GM21367 (cell line): ENCODE data around the gene AXIN1.
"Not testable (repeated sequence)": the region's sequence is repeated elsewhere in the genome, so short reads cannot be mapped to it uniquely, and the experiment has no call there.

ENCODE experiments used
- ATAC-seq: cut with Tn5 transposase; IDR thresholded peaks from one replicate; pipeline ENCODE4 v1.9.1; 2021; ENCODE audit not compliant: unreplicated experiment

The AXIN1 gene

DNA sequence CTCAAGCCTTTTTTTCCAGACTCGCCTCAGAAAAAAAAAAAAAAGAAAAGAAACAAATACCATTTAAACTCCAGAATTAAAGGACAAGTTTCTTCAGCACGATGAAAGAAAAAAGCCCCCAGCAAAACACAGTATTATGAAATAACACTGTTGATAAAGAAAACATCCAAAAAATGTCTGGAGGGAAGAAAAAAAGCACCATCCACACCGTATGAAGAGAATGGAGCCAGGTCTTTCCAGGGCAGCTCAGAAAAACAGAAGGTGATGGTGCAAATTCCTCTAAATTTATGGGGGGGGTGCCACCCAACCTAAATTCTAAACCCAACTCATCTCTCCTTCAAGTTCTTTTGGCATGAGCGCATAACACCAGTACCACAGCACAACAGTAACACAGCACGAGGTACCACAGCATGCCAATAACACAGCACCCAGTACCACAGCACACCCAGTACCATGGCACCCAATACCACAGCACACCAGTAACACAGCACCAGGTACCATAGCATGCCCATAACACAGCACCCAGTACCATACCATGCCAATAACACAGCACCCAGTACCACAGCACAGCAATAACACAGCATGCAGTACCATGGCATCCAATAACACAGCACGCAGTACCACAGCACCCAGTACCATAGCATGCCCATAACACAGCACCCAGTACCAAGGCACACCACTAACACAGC is 19.0 kb downstream of the AXIN1 start:
- ATAC-seq: no peak

DNA sequence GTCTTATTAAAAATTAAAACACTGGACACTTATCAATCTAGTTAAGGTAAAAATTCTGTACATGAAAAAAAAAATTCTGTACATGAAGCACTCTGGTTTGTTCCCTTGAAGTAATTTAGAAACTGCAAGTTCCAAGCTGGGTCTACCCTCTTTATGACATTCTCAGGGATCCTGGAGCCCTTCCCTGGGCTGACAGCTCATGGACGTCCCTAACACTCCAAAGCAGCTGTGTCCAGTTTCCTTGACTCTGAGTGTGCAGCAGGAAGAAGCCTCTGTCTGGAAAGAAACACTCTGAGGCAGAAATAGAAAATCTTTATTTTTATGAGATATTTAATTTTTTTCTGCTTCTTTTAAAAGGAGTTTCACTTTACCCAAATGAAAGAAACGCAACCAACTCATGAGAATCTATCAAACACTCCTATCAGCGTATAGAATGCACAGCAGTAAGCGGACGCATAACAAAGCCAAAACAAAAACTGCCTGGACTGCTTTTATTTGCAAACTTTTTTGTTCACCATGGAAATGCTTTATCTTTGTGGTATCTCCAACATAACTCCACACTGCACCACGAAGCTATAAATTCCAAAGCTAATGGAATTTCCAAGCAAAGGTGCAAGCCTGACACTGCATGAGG is 21.2 kb downstream of the AXIN1 start:
- not testable (repeated sequence) for ATAC-seq

DNA sequence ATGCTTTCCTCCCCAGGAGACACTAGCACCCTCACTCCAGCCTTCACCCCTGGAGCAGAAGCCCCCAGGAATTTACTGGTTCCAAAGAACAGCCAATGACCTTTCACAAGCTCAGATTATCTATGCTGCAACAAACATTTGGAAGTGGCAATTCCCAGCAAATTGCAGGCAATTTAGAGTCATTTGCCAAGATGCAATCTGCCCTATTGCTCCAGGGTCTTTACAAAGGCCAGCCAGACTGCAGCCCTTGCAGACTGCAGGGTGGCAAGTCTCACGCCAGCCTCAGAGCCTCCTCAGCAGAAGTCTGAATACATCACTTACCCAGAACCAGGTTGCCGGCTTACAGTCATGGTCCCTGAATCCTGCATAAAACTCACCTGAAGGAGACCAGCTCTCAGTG is 21.8 kb downstream of the AXIN1 start:
- no peak for ATAC-seq

DNA sequence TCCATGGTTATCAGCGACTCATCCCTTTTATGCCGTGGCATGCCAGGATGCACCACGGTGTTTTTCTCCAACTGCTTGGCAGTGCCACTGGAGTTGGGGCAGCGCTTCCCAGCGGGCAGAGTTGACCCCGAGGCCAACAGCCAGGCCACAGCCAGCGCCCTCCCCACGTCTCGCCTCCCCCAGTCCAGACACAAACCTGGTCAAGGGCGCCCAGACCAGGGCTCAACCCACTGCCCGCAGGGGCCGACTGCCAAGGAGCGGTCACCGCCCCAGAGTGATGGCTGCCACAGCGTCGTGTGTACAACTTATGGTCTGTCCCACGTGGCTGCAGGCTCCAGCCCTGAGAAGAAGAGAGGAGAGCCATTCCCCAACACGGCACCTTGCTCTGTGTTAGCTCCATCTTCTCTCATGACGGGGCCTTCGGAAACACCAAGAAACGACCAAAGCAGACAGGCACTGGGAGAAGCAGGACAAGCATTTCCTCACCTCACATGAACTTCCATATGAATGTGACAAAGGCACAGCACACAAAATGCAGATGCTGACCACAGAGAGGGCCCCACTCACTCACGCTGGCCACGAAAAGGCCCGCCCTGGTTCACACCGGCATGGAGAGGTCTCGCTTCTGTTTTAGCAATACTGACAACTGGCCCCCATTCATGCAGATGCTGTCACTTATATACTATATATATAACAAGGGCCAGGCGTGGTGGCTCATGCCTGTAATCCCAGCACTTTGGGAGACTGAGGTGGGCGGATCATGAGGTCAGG is 27.0 kb downstream of the AXIN1 start:
- no peak for ATAC-seq

DNA sequence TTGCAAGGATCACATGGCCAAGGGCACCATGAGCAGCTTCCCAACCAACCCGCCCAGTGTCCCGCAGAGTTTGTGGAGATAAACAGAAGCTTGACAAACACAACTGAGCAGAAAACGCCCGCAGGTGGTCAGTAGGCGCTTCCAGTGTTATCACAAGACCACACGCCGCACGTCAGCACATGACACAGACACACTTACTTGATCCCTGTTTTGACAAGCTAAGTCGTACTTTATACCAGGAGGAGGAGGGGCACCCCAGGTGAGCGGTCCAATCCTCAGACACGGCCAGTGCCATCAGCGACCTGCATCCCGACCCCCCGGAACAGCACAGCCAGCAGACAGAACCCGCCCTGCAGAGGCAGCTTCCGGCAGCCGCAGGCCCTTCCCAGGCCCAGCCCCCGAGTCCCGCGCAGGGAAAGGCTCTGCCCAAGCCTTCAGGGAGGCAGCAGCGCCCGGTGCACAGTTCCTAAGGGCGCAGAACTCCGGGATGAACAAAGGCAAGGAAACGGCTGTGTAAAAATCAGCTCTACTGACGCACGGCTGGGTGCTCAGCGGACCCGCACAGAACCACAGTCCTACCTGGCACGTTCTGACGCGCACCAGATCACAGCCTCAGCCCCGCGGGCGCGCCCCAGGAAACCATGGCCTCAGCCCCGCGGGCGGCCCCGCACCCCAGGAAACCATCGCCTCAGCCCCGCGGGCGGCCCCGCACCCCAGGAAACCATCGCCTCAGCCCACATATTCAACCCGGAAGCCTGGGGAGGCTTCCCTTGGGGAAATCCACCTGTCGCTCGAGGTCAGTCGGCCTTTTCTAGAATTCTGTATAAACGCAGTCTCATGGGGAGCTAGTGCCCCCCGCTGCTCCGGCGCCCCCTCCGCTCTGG is 27.8 kb downstream of the AXIN1 start:
- ATAC-seq: no peak

DNA sequence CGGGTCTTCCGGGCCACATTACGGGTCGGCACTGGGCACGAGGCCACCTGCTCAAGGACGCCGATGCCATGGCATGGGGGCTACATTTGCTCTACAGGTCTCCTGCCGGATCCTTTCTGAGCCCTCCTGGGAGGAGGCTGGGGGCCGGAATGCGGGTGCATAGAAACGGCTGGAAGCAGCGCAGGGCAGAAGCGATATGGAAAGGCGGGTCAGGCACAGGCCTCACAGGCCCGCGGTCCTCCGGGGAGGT is 28.4 kb downstream of the AXIN1 start:
- ATAC-seq: no peak

DNA sequence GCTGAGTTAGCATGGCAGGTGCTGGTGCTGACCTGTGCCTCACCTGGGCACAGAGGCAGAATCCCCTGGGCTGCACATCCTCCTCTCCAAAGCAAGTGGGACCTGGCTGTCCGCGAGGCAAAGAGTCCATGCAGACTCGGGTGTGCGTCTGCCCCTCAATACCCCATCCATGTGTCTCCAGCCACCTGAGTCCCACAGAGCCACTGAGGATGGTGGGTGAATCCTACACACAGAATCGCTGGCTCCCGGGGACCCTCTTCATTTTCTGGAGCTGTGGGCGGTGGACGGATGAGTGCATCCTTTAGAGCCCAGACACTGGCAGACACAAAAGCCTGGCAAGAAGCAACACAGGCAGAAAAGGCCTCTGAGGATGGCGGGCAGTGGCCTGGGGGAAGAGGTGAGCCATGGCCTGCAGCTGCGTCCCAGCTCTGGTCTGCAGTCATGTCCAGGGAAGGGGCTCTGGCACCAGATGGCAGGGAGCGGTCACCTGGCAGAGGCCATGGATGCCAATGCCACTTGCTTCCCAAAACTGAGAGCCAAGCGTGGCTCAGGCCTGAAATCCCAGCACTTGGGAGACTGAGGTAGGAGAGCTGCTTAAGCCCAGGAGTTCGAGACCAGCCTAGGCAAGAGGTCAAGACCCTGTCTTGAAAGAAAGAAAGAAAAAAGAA is 29.9 kb downstream of the AXIN1 start:
- ATAC-seq: no peak

DNA sequence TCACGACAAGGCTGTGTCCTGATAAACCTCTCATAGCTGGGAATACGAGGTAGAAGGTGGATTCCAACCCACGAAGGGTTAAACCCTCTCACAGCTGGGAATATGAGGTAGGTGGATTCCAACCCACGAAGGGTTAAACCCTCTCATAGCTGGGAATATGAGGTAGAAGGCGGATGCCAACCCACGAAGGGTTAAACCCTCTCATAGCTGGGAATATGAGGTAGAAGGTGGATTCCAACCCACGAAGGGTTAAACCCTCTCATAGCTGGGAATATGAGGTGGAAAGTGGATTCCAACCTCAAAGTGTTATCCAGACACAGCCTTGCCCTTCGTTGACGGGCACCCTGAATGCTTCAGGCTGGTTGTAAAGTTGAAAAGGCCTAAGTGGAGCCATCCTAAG is 31.0 kb downstream of the AXIN1 start:
- no peak for ATAC-seq

DNA sequence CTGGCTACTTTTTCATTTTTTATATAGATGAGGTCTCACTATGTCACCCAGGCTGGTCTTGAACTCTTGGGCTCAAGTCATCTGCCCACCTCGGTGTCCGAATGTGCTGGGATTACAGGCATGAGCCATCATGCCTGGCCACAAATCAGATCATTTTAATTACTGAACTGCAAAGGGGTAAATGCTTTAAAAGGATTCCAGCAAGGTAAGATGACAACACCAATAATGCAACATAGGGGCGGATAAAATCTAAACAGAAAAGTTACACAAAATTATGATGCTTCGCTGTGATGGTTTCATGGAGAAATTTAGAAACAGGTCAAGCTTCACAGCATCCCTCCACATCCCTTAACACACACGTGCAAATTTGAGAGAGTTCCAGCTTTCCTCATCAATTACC is 32.3 kb downstream of the AXIN1 start:
- ATAC-seq: no peak

DNA sequence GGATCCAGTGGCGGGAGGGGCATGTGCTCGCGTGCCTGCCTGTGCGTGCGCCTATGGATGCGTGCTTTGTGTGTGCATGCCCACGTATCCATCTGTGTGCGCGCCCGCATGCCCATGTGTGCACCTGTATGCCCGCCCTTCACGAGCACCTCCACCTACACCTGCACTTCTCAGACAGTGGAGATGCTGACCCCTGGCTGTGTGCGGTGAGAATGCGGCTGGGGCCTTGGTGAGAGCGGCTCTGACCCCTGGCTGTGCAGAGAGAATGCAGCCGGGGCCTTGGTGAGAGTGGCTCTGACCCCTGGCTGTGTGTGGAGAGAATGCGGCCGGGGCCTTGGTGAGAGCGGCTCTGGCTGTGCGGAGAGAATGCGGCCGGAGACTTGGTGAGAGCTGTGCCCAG is 33.9 kb downstream of the AXIN1 start:
- ATAC-seq: no peak

DNA sequence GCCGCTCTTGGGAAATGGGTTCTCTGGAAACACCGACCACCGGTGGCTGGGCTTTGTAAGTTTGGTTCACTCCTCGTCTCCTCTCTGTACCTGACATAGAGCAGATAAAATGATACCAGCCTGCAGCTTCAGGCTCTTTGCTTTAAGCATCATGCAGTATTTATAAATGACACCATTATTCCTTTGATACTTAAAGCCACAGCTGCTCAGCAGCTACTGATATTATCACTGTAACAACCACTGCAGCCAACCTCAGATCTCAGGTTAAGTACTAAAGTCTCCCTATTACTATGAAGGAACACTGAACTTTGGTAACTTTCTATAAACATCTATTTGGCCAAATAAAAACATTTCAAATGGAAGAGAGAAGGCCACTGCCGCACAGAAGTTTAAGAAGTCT is 34.9 kb downstream of the AXIN1 start:
- ATAC-seq: no peak

DNA sequence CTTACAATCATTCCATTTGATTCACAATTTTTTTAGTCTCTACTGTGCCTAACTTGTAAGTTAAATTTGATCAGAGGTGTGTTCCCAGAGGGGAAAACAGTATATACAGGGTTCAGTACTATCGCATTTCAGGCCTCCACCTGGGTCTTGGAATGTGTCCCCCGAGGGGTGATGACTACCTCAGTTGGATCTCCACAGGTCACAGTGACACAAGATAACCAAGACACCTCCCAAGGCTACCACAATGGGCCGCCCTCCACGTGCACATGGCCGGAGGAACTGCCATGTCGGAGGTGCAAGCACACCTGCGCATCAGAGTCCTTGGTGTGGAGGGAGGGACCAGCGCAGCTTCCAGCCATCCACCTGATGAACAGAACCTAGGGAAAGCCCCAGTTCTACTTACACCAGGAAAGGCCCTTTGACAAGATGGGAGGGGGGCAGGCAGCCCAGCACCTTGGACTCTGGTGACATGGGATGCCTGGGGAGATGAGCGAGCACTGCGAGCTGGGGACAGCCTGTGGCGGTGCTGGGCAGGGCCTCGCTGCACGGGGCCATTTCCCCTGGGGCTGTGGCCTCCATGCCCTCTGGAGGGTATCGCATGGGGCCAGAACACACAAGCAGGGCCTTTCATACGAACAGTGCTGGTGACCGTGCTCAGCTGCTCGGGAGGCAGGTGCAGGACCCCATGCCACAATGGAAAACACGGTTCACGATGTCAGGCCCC is 35.6 kb downstream of the AXIN1 start:
- ATAC-seq: no peak

DNA sequence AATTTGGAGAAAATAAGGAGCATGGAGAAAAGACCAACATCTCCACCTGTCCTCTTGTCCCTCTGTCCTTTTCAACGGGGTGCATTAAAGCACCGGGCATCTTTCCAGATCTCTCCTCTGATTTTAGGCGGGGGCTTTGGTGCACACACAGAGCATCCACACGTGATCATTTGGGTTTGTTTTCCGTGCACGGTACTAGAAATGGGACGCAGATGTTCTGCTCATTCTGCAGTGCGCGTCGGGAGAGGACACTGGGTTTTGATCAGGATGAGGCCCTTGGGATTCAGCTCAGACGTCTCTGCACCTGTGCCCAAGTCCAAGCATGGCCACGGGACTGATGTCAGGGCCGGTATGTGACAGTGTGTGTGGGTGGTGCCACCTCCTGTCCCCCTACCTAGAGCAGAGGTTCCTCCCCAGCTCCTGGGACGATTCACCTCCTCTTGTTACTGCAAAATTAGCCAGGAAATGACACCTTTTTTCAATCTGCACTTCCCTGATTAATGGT is 37.7 kb downstream of the AXIN1 start:
- no peak for ATAC-seq

DNA sequence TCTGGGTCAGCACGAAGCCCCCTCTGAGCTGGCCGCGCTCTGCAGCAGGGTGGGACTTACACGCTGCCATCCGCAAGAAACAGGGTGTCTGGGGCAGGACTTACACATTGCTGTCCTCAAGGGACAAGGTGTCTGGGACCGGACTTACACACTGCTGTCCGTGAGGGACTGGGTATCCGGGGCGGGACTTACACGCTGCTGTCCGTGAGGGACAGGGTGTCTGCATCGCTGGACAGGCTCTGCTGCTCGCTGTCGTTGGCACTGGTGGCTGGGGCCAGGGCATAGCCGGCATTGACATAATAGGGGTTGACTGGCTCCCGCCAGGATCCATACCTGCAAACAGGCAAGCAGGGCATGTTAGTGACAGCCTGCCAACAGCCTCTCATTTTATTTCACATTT is 38.2 kb downstream of the AXIN1 start:
- no peak for ATAC-seq

DNA sequence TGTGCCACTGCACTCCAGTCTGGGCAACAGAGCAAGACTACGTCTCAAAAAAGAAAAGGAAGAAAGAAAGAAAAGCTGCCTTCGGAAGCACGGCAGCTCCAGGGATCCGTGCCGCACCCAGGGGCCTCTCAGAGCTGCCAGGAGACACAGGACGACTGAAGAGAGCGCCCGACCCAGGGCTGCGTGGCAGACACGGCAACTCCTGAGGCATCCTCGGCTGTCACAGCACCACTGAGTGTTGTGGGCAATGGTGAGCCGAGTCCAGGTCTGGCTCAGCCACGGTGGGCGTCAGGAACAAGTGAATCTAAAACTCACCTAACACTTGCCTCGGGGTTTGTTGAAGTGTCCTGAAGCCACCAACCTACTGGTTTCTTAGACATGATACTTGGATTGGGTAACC is 40.8 kb downstream of the AXIN1 start:
- ATAC-seq: no peak

DNA sequence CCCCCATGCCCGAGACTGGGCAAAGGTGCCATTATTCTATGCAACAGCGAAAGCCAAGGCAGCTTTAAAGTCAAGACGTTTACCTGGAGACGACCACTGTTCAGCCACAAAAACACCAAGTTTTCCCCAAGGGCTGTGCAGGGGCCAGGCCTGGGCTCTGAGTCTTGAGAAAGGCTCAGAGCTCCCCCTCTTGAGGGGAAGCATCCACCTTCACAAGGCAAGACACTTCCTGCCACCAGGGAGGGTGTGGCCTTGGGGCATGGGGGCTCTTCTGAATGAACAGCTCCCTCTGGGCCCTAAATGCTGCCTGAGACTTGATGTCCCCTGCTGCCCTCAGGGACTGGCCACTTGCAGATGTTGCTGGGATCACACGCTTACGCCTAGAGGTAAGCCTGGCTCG is 43.0 kb downstream of the AXIN1 start:
- no peak for ATAC-seq

DNA sequence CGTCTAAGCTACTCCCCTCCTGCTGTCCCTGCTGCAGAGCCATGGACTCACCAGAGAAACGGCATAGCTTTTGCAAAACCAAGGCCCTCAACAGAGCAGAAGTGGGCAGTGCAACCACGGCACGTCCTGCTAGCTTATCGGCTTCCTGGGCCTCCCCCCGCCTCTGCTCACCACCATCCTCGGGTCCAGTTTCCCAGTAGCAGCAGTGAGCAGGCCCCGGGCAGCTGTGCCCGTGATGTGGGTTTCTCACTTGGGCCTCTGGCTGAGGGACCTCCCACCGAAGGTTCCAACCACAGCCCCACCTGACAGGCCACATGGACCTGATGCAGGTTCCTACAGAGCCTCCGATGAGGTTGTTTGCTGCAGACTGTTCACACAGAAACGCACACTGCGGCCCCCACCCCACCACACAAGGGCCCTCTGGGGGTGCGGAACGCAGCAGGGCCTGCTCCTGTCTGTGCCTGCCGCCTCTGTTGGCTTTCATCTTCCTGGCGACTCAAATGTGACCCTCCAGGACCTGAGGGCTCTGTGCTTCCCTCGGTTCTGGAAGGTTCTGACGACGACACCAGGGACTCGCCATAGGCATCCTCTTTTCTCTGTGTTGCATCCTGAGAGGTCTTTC is 44.7 kb downstream of the AXIN1 start:
- no peak for ATAC-seq

DNA sequence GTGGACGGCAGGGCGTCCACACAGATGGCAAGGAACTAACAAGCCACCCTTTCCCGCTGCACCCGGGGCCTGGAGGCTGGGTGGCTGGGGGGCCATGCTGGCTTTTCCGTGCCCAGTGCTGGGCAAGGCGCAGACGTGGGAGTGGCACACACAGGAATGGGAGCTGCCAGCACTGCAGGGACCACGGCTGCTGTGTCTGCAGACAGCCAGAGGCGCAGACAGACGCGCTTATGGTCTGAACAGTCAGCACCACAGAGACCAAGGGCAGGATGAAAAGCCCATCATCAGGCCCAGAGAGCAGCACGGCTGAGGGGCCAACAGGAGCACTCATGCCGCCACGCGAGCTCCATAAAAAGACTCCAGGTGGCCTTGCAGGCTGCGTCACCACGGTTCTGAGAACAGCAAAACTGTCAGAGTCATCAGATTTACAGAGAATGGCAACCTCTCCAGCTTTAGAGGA is 45.6 kb downstream of the AXIN1 start:
- ATAC-seq: no peak

DNA sequence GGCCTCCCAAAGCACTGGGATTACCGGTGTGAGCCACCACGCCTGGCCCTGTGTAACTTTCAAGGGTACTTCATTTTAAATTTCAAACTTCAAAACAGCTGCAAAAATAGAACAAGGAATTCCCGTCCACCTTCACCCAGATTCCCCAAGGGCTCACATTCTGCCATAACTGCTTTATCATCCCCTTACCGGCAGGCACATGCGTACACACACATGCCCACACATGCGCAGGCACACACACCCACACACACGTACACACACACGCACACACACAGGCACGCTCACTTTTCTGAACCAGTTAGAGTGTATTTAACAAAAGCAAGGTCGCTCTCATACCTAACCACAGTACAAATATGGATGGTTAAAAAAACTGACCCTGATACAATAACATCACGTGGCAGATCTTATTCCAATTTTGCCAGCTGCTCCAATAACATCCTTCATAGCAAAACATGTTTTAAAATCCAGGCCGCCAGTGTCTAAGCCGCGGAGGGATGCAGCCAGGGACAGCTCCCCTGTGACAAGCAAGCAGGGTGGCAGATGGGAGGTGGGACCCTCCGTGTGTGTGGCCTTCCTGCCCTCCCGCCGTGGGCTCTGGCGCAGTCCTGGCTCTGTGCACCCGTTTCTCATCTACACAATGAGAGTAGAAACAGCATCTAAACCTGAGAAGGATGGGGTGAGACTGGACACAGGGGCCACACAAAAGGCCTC is 46.5 kb downstream of the AXIN1 start:
- ATAC-seq: no peak
